NCI-H524 (cell line): ENCODE data around the gene GMPPB.
"Not testable (repeated sequence)": the region's sequence is repeated elsewhere in the genome, so short reads cannot be mapped to it uniquely, and the experiment has no call there.

Source experiments
- DNase-seq, 2 experiments: peaks; one replicate each; lab custom pipeline; 2025; lab: John Stamatoyannopoulos, UW

Gene GMPPB

DNA sequence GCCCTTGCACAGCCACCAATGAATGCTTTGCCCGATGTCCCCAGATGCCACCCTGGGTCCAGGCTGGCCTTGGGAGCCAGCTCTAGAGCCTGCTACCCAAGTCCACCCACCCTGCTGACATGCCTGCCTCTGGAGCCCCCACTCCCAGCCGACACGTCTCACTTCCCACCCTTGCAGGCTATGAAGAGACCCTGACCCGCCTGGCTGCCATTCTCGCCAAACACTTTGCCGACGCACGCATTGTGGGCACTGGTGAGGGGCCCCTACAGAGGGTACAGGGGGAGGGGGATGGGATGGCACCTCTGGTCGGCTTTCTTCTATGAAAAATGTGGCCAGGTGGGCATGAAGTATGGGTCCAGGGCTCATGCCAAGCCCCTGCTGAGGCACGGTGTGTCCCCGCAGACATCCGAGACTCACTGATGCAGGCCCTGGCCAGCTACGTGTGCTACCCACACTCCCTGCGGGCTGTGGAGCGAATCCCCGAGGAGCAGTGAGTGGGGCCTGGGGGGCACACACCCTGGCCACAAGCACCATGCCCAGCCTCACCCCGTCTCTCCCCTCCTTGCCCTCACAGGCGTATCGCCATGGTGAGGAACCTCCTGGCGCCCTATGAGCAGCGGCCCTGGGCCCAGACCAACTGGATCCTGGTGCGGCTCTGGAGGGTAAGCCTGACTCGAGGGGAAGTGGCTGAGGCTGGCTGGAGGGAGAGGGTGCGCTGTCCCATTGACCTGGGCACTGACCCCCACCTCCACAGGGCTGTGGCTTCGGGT lies 10.2 kb downstream of the GMPPB start:
- no peak for DNase-seq

- no peak for DNase-seq
Observed at GRCh38 chr3:49712631-49713317, 11.0 kb downstream of the GMPPB start.

- DNase-seq: no peak
Observed at GRCh38 chr3:49712166-49712565, 11.6 kb downstream of the GMPPB start.

- no peak for DNase-seq
Observed at GRCh38 chr3:49711489-49711888, 12.3 kb downstream of the GMPPB start.

- no peak for DNase-seq
Observed at GRCh38 chr3:49709852-49710251, 13.9 kb downstream of the GMPPB start.

DNA sequence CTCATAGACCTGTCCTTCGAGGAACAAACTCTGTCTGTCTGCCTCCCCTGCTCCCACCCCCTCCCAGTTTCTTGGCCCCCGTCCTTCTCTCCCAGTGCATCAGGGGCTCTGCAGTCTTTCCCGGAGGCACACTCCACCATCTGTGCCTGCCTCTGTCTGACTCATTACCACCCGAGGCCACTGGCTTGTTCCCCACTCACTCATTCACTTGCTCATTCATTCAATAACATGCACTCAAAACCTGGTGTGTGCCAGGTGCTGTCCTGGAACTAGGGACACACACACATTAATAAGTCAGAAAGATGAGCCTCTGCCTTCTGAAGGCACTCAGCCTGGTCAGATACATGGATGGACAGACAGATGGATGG lies 16.7 kb downstream of the GMPPB start:
- no peak for DNase-seq

- no peak for DNase-seq
Observed at GRCh38 chr3:49706456-49707112, 17.2 kb downstream of the GMPPB start.

DNA sequence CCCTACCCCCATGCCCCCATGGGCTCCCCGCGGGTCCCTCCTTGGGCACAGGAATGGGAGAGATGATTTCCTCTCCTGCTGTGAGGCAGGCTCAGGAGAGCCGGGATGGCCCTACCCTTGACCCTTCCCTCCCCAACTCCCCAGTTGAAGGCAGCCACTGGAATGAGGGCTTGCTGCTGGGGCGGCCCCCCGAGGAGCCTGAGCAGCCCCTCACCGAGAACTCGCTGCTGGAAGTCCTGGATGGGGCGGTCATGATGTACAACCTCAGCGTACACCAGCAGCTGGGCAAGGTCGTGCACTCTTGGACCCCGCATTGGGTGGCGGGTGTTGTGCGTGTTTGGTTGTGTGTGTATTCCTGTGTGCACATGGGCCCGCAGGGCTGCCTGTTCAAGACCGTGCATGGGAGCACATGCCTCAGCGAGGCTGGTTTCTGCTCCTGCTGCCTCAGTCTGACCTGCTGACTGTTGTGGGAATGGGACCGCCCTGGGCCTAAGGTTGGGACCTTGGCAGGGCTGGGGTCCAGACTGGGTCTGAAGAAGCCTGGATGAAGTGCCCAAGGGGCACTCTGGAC lies 18.3 kb downstream of the GMPPB start:
- no peak for DNase-seq

DNA sequence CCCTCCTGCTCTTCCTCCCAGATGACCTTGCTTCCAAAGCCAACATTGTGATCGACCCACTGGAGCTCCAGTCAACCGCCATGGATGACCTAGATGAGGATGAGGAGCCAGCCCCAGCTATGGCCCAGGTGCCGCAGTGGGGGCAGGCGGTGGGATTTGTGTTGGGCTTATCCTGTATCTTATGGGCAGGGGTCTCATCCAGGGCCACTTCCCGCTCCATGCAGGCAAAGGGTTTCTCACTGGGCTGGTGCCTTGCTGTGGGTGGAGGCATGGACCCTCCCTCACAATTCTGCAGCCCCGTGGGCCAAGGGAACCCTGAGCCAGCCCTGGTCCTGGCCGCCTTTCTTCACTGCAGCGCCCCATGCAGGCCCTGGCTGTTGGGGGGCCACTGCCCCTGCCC lies 19.1 kb downstream of the GMPPB start:
- DNase-seq: no peak

DNA sequence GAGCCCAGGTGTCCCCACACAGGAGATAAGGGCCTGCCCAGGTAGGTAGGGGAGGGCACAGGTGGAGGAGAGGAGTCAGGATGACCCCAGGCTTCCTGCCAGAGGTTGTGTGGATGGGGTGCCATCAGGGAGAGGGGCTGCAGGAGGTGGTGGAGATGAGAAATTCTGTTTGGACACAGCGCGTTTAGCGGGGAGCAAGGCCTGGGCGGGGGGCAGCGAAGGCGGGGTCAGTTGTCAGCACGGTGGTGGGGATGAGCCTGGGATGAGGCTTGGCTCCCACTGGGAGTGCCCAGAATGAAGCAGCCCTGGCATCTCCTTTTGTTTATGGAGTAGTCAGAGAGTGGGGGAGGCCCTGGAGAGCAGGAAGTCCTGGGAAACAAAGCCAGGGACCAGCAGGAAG lies 19.8 kb downstream of the GMPPB start:
- no peak for DNase-seq

- peak; percentile 29 to 62 for DNase-seq
Observed at GRCh38 chr3:49703443-49703927, 20.3 kb downstream of the GMPPB start.

DNA sequence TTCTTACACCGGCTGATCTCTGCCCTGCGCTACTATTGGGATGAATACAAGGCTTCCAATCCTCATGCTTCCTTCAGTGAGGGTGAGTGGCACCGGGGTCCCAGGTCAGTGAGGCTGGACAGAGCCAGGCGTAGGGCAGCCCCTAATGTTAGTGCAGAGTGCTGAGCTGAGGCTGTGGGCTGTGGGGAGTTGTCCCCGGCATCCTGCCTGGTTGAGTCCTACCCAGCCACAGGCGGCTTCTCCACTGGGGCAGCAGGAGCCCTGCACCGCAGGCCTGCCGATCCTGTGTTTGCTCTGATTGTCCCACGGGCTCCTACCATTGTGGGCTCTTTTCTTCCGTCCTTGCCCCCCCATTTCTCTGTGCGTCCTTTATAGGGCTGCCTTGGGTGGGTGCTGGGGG lies 21.1 kb downstream of the GMPPB start:
- no peak for DNase-seq

GRCh38 chr3:49701388-49702077 lies 22.2 kb downstream of the GMPPB start:
- no peak for DNase-seq

GRCh38 chr3:49700453-49701128 lies 23.2 kb downstream of the GMPPB start:
- DNase-seq: no peak

DNA sequence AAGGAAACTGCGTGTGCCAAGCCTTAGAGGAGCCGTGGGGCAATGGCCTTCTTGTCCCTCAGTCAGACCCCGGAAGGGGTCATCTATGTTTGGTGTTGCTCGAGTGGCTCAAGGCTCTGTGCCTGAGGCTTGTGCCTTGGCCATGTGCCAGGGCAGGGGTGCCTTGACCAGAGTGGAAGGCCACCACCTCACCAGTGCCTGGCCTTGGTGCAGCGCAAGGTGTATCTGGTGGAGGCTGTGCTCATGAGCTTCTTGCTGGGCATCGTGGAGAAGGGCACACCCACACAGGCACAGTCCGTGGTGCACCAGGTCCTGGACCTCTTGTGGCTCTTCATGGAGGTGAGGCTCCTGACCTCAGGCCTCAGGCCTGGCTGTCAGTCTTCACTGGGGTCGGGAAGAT lies 23.7 kb downstream of the GMPPB start:
- no peak for DNase-seq

- DNase-seq: no peak
Observed at GRCh38 chr3:49699281-49699979, 24.3 kb downstream of the GMPPB start.

DNA sequence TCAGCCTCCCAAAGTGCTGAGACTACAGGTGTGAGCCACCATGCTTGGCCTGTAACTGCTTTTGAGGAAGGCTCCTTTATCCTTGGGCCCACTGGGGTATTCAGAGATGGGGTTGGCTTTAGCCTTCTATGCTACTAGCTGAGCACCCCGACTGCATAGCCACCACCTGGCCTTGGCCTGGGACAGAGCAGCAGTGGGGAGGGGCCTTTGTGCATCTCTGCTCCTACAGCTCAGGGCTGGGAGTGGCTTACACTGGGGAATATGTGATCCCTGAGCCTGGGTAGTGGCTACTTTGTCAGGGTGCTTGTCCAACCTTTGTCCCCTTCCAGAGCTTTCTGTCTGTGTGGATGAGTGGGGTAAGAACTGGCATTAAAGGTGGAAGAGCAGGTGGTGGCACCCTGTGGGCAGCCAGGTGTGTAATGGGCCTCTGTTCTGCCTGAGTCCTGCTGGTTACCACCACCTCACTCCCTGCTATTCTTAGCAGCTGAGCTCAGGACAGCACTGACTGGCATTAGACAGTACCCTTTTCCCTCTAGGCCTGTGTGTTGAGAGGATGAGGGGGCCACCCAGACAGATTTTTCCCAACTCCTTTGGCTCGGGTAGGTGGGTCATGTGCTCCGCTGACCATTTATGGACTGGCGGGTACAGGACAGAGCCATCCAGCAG lies 28.3 kb downstream of the GMPPB start:
- not testable (repeated sequence) for DNase-seq

- DNase-seq: not testable (repeated sequence)
Observed at GRCh38 chr3:49694409-49695070, 29.2 kb downstream of the GMPPB start.

DNA sequence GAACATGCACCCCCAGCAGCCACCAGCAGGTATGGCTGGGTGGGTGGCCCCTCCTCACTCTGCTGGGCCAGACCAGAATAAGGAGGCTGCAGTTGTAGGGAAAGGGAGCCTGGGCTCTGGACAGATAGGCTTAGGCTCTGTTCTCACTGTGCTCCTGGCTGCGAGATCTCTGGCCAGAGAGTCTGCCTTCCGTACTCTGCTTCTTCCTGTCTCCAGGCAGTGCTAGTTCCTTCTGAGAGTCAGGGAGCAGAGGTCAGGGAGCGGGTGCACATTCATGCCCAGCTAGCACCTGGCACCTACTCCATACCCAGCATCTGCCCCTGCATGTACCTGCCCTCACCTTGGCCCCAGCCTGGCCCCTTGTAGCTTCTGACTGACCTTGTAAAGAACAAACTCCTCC lies 32.3 kb downstream of the GMPPB start:
- DNase-seq: not testable (repeated sequence)

GRCh38 chr3:49690856-49691255 lies 32.9 kb downstream of the GMPPB start:
- not testable (repeated sequence) for DNase-seq
